IPS-NIHi7 (cell line): ENCODE data around the gene BACH2.
"Not testable (repeated sequence)": the region's sequence is repeated elsewhere in the genome, so short reads cannot be mapped to it uniquely, and the experiment has no call there.

Experiments
- DNase-seq: peaks from one replicate; pipeline ENCODE4 v3.0.0; 2012; ENCODE audit warnings: mixed read lengths; ENCODE audit errors: extremely low spot score

BACH2 gene

DNA sequence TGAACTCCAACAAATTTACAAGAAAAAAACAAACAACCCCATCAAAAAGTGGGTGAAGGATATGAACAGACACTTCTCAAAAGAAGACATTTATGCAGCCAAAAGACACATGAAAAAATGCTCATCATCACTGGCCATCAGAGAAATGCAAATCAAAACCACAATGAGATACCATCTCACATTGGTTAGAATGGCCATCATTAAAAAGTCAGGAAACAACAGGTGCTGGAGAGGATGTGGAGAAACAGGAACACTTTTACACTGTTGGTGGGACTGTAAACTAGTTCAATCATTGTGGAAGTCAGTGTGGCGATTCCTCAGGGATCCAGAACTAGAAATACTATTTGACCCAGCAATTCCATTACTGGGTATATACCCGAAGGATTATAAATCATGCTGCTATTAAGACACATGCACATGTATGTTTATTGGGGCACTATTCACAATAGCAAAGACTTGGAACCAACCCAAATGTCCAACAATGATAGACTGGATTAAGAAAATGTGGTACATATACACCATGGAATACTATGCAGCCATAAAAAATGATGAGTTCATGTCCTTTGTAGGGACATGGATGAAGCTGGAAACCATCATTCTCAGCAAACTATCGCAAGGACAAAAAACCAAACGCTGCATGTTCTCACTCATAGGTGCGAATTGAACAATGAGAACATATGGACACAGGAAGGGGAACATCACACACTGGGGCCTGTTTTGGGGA, 264.0 kb downstream of the BACH2 start:
- not testable (repeated sequence) for DNase-seq

DNA sequence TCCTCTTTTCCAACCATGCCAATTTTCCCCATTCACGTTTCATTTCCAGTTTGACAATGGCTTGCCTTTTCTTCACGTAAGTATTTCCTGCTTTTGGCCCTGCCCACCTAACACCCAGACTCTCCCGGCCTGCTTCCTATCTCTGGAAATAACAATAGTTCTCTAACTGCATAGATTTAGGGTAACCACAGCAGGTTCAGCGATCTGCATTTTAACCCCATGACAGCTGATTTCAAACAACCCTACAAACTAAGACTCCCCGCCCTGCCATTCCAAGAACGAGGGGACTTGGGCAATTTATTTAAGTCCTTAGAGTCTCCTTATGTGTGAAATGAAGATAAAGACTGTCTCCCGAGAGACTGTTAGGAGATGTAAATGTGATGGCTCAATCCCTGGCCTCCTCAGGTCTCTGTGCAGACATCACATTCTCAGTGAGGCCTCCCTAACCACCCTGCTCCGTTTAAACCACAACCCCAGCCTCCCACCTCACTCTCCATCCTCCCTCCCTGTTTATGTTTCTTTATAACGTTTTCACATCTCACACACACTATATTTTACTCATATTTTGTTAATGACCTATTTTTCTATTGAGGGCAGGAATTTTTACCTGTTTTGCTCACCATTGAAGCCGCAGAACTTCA, 267.5 kb downstream of the BACH2 start:
- no peak for DNase-seq

DNA sequence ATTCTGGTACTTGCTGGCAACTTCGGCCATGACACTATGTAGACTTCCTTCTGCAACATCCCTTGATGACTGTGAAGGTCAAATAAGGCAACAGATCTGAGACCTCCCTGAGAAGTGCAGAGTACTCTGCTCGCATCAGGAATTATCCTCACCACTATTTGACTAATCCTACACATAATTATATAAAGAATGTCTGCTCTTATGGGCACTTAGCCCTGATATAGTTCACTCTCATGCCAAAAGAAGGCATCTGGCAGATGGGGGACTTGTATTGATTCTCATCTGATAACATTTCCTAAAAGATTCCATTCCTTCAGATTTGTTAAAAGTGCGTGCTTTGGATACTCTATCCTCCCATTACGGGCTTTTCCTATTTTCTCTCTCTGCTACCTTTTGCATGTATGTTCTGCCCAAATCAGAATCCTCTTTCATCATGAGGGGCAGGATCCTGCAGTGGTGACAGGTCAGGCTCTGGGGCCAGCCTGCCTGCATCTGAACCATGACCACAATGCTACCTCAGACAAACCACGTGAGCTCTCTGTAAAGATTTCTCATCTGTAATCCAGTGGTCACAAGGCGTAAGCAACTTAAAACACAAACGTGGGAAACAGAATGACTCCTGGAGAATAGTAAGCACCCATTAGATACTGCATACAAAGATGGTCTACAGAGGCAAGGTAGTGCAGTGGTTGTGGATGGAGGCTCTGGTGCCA, 268.4 kb downstream of the BACH2 start:
- no peak for DNase-seq

DNA sequence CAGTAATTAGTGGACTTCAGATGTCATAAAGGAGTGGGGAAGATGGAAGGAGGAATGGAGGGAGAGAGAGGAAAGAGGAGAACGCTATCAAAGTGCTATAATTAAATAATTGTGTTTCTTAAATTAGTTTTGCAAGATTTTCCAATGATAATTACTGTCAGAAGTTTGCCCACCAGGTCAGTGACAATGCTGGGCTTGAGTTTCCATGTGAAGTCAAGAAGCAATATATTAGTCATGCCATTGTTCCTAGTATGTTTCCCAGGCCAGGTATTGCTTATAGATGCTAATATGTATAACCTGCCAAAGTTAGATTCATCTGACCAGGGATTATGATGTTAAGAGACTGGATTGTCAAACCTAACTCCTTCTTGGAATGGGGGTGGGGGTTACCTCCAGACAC, 270.4 kb downstream of the BACH2 start:
- no peak for DNase-seq

DNA sequence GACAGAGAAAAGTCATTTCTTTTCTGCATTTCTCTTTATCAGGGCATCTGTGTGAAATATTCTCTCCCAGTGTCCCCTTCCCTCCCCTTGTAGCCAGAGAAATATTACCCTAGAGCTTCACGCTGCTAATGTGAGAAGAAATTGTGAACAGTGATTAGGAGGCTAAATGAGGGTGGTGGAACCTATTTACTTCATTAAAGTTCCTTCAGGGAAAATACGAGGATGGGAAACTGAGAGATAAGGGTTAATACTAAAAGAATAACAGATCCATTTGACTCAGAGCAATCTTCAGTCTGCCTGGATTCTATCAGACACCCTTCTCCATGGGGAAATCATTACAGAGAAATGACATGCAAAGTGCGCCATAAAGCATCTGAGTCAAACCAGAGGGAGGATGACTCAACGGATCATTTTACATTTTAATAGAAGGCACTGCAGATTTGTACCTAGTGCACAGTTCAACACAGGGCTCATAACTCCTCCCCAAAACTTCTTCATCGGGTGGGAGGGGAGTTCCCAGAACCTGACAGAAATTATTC, 271.1 kb downstream of the BACH2 start:
- DNase-seq = no peak

DNA sequence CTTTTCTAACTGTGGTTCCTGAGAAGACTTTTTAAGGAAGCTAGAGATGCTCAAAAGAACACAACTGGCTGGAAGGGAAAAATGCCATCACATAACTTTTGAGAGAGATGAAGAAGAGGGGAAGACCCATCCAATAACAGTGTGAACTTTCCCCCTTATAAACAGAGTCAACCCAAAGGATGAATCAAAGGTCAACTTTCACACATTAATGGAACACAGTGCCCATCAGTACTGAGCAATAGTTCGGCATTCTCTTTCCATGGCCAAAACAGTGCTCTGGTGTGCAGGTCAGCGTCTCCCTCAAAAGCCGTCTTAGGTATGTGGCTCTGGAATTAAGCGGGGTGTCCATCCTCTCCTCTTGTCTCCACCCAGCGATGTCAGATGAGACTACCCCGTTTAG, 272.0 kb downstream of the BACH2 start:
- DNase-seq = no peak

DNA sequence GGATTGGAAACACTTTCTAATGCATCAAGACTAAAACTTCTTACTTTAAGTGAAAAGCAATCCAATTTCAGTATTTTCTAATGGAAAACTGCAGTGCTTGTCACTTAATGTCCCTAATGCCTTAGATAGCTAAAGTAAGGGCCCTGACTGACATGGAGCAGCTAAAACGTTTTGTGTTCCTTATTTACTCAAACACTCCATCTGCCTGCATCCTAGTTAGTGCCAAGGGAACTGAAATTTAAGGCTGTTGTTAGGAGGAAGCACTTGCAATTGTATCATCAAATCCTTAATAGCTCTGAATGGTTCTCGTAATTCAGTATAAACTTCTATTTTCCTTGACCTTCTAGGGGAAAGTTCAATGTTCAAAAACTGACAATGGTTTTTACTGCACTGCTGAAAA, 274.9 kb downstream of the BACH2 start:
- DNase-seq = no peak

DNA sequence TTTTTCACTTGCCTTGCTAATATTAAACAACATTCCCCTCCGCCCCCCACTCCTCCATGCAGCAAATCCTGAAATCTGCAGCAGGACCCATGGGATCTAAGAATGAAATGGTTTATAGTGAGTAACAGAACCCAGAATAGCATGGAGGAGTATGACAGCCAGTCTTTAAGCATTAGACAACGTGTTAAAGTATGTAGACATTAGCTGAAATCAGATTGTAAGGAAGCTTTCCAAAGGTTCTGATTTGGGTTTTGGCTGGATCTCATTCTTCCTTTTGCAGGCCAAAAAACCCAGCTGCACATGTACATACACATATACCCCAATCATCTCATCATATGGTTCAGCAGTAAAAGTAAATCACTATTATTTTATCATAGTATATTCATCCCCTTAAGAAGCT, 275.9 kb downstream of the BACH2 start:
- DNase-seq = no peak

DNA sequence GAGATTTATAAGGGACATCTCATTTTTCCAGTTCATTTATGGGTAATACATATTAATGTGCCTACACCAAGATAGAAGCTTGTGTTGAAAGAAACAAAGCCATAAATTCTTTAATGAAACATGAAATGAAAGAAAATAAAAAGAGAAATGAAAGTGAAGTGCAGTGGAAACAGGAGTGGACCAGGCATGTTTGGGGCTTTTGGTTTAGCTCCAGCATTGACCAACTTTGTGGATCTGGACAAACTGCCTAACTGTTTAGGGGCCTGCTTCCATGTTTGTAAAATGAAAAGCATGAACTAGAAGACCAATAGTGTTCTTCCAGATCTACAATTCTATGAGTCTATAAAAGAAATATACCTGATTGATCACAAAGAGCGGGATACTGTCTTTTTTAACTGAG, 277.4 kb downstream of the BACH2 start:
- DNase-seq = no peak

DNA sequence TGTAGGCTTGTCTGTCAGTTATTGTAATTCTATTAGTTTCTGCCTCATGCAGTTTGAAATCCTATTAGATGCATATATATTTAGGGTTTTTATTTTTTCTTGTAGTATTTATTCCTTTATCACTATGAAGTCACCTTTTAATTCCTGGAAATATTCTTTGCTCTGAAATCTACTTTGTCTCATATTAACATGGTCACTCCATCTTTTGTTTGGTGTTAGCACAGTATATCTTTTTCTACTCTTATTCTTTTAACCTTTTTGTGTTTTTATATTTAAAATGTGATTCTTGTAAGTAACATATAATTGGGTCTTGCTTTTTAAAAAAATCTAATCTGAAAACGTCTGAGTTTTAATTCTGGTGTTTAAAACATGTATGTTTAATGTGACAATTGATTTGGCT, 280.8 kb downstream of the BACH2 start:
- DNase-seq = no peak

DNA sequence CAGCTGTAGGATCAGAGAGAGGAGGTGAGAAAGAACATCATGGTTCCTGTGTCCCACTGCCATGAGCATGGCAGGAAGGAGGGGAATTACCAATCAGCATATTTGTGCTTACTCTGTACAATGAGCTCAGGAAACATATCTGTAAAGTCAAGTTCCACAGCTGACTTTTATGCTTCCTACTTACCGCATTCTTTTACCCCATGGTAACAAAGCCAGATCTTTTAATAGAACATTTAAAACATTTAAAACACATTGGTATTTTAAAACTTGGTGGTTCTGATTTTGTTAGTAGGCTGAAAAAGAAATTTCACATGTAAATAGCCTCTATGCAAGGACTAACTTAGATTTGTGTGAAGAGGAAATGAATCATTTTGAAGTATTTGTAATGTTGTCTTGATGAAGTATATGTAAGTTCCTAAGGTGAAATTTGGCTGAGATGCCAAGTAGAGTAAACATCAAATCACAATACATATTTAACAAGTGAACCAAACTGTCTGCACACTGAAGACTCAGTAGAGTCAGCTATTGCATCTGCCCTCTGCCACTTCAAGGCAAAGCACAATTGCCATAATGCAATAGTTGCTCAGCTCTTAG, 287.6 kb downstream of the BACH2 start:
- DNase-seq = no peak

DNA sequence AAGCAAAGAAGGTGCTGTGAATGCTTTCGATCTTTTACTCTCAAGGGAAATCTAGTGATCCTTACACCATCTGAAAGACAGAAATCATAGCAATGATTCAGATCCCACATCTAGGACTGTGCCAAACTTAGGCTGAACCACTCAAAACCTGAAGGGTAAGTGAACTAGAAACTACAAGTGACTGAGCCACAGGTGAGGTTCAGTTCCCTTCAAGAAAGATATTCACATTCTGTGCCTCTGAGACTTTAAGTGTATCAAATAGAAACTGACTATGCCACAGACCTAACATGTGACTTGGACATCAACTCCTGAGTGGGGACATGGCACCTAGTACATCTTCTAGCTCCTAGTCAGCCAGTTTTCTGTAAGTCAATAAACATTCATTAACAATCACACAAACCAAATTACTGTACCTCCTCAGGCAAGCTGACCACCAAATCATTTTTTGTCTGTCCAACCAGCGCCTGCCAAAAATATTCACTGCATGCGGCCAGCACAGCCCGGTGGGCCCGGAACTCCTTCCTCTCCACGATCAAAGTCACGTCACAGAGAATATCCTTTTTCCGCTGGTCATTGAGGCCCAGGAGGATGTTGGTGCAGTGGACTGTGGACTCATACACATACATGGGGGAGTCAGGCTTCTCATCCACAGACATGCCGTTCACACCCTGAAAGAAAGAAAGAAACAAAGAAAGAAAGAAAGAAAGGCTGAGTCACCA, 288.3 kb downstream of the BACH2 start:
- DNase-seq = no peak

DNA sequence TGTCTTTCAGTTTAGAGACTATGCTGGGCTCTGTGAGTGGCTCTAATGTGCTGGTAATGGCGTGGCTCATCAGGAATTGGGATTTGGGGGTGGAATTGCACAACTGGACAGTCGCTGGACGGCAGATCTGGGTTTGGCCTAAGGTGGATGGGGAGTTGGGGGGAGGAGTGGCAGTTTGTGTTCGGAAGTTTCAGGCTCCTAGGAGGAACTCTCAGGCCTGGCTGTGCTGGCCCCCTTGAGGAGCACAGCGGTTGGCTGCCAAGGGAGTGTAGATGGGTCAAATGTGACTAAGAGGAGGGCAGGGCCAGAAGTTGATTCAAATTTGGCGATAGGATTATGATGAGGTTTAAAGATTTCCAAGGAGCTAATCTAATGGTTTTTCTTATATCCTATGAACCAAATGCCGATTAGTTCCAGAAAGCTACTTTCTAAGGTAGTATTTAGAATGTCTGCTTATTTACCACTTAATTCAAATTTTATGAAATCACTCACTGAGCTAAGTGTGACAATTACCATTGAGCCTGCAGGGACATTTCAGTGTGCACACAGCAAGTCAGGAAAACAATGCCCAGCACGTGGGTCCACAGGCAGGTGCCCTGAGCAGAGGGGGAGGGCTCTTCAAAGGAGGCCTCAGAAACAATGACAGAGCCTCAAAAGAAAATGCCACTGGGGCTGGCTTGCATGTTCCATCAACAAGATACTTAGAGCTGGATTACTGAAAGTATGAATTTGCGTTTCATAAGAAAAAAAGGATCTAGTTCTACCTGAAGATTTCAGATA, 291.4 kb downstream of the BACH2 start:
- DNase-seq = peak; percentile 22

DNA sequence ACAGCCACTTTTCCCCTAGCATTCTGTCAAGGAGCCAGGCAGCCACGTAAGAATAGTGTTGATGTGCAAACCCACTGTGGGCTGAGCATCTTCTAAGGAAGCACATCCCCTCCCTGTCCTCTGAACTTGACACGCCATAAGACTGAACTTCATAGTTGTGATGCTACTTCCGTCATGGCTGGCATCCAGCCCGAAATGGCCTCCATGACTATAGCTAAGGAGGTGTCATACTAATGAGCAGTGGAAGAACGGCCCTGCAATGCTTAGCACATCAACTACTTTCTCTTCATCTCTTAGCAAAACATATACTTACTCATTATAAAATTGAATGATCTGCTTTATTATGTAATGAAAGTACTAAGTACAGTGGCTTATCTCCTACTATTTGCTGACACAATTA, 292.1 kb downstream of the BACH2 start:
- DNase-seq = no peak

DNA sequence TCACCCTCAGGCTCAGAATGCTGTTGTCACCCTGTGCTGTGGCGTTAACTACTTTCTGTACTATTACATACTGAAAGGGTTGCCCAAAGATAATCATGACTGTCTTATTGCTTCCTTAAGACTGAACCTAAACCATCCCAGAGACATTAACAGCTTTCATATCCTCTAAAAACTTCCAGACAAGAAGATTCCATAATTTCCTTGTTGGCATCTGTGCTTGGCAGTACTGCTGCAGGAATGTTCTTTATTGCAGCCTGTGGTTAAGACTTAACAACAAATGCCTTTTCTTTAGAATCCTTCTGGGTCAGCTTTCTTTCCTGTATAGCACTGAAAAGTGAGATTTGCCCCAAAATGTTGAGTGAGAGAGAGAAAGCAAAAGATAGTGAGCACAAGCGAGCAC, 292.7 kb downstream of the BACH2 start:
- no peak for DNase-seq

DNA sequence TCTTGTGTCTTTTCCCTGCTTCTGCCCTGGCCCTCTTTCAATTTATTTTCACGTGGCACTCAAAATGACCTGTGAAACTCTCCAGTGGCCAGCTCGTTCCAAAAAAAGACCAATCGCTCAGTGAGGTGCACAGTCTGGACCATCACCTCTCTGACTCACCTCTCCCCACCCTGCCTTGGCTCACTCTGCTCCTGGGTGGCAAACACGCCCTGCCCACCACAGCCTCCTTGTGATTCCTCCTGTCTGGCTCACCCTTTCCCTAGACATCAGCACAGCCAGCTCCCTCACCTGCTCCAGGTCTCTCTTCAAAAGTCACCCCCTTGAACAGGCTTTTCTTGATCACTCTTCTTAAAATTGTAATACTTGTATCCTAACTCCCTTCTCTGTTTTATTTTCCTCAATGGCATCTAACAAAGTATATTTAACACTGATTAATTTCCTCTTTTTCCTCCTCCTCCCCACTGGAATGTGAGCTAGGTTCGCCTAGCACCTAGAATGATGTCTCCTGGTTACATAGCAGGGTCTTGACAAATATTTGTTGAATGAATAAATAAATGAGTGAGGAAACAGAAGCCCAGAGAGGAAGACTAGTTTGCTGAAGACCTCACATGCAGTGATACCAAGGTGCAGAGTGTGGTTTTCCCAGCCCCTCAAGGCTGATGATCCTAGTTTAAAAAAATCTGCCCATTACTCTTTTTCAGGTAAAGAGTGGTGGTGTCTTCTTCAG, 293.4 kb downstream of the BACH2 start:
- DNase-seq = no peak

DNA sequence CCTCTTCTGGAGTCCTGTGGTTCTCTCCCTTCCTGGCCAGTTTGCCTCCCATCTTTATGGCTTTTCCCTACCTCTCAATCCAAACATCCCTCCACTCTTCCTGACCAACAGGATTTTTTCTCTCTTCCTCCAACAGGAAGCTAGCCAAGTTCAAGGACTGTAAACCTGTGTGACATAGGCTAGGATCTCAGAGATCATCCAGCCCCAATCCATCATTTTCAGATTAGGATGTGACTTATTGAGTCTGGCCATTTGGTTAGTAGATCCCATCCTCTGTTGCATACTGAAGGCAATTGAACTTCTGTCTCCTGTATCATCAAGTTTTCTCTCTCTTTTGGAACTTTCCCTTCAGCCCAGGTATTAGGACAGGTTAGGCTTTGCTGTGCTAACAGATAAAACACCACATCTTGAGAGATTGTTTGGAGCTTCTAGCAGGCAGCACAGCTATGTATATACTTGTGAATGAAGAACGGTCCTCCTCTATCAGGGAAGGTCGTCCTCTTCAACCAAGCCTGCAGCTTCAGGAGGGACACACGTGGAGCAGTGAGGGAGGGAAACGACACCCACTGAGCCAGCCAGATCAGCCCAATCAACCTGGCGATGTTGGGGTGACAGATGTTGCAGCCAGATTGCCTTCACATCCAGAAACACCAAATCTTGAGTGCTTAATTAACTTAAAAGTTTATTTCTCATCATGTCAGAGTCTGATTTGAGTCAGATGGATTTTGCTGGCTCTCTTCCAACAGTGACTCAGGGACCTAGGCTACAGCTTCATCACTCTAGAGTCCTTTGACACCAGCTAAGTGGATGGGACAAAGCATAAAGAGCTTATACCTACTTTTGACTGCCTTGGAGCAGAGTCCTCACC, 295.5 kb downstream of the BACH2 start:
- no peak for DNase-seq

DNA sequence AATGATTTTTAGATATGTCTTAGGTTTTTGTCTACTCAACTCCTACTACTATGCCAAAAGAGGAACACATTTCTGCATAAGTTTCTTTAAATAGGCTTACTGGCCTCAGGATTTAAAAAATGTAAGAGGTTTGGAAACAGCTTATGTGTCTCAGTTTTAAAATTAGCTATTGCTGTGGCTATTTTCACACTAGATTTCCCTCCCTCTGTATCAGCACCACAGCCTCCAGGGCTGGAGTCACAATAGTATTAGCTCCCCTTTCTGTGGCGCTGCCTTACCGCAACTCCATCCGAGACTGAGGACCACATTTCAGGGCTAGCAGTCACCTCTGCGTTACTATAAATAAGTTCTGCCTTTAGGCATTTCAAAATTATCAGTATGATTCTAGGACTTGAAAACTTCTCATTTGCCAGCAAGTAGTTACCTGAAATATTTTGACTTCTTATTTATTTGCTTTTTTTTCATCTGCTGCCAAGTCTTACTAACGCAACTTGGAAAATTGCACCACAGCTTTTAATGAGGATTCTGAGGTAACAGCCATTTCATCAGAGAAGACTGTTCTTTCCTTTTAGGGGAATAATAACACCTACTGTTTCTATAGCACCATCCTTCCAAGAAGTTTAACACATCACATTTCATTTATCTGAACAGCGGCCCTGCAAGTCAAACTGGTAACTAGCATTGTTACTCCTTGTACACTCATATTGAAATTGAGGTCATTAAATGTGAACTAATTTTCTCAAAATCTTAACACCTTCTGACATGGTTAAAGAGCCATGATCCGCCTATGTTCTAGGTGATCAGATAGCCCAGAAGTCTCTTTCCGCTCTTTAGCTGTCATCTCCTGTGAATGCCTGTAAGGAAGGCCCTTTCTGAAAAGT, 296.5 kb downstream of the BACH2 start:
- no peak for DNase-seq
